K562 (cell line): ENCODE measurements around the gene ZNF426. TPM values are rescaled to one million over a fixed set of nuclear protein-coding genes. Genes with fewer than 3 reads are reported as not detected.

Experiments
- ATAC-seq: fragments of 200-7000 bp; cut with Tn5 transposase; 3 replicates; pipeline ENCODE4 v1.9.1; 2020; ENCODE audit warnings: moderate library complexity
- BruUV-seq: library from RNA; stranded (reverse); fragments of 400-500 nt; replicated peaks from 2 replicates; lab custom pipeline; 2021; lab: Mats Ljungman, UMichigan
- CTCF ChIA-PET: fragments of 300-600 bp; formaldehyde crosslinking; extraction: SDS; loops from one replicate; lab custom pipeline; 2021; ENCODE audit warnings: low intra/inter-chr PET ratio; lab: Yijun Ruan, JAX
- POLR2A ChIA-PET: fragments of 300-600, 350-650 bp; sonication (Branson Sonifier 250); formaldehyde crosslinking; extraction: SDS; loops from one replicate; lab custom pipeline; 2021; ENCODE audit warnings: antibody characterized with exemption, inconsistent platforms; lab: Yijun Ruan, JAX
- DNase-seq, 4 experiments: peaks; one replicate each; pipeline versions ENCODE4 v3.0.0 to v3.0.0-alpha.2; 2011 to 2018; ENCODE audit warnings: low spot score in 3 of 4, mixed read lengths in 3 of 4; ENCODE audit errors: extremely low read depth in 1 of 4
- FAIRE-seq: peaks from 2 replicates; lab custom pipeline; 2011; peaks lifted over from hg19 to GRCh38; lab: Jason Lieb, UNC
- H2AFZ ChIP-seq: 2 replicates; pipeline ENCODE4 v1.6.0; 2011; ENCODE audit warnings: low read depth, low read length, control low read depth, inconsistent platforms
- H3K27ac ChIP-seq: fragments of 200-600 bp; 3 replicates; pipeline ENCODE4 v1.8.0; 2011; ENCODE audit warnings: low read depth, mild to moderate bottlenecking, control low read depth, inconsistent platforms, low read length, moderate library complexity, mixed read lengths; ENCODE audit errors: extremely low read depth
- H3K27me3 ChIP-seq, 2 experiments: fragments of 300-600 bp in 1 of 2; 2 replicates in 1 of 2; 3 replicates in 1 of 2; pipeline versions ENCODE4 v1.6.0 to v1.8.0; 2011; ENCODE audit warnings: inconsistent platforms in 2 of 2, low read length in 2 of 2, mild to moderate bottlenecking in 1 of 2, mixed read lengths in 1 of 2, moderate library complexity in 1 of 2; ENCODE audit not compliant: control insufficient read depth in 2 of 2, insufficient read depth in 2 of 2
- H3K36me3 ChIP-seq: fragments of 300-600 bp; 3 replicates; pipeline ENCODE4 v1.8.0; 2011; ENCODE audit warnings: mild to moderate bottlenecking, low read length, inconsistent platforms; ENCODE audit not compliant: control insufficient read depth, insufficient read depth
- H3K4me1 ChIP-seq, 2 experiments: fragments of 200-600 bp in 1 of 2; replicated peaks in 1 of 2; 2 replicates in 1 of 2; 3 replicates in 1 of 2; pipeline versions ENCODE4 v1.5.1 to v1.8.0; 2011; ENCODE audit warnings: inconsistent platforms in 2 of 2, low read length in 2 of 2, mild to moderate bottlenecking in 1 of 2, mixed read lengths in 1 of 2, moderate library complexity in 1 of 2; ENCODE audit not compliant: control insufficient read depth in 2 of 2, insufficient read depth in 2 of 2
- H3K4me2 ChIP-seq: 2 replicates; pipeline ENCODE4 v1.6.1; 2011; ENCODE audit warnings: low read length, control low read depth, inconsistent platforms, mixed read lengths; ENCODE audit not compliant: insufficient read depth
- H3K4me3 ChIP-seq: fragments of 200-600 bp; sonication (generic), shearing (Covaris generic); 2 replicates; pipeline ENCODE4 v1.5.1; 2016; ENCODE audit warnings: control low read depth, inconsistent platforms
- H3K79me2 ChIP-seq: fragments of 200-600 bp; 3 replicates; pipeline ENCODE4 v1.8.0; 2011; ENCODE audit warnings: low read length, inconsistent platforms; ENCODE audit not compliant: control insufficient read depth, insufficient read depth
- H3K9ac ChIP-seq, 2 experiments: 2 replicates each; pipeline versions ENCODE4 v1.6.0 to v1.6.1; 2011; ENCODE audit warnings: low read depth in 2 of 2, low read length in 2 of 2, control low read depth in 1 of 2, inconsistent platforms in 1 of 2, mild to moderate bottlenecking in 1 of 2, mixed read lengths in 1 of 2; ENCODE audit not compliant: insufficient read depth in 1 of 2
- H3K9me1 ChIP-seq: one replicate; pipeline ENCODE4 v1.6.0; 2011; ENCODE audit warnings: inconsistent platforms, mild to moderate bottlenecking, low read length, moderate library complexity; ENCODE audit not compliant: control insufficient read depth, insufficient read depth
- H3K9me3 ChIP-seq: replicated peaks from 2 replicates; pipeline ENCODE4 v1.5.1; 2011; ENCODE audit warnings: low read depth, low read length, inconsistent platforms; ENCODE audit not compliant: control insufficient read depth, insufficient read depth
- H4K20me1 ChIP-seq: replicated peaks from 2 replicates; pipeline ENCODE4 v1.6.1; 2011; ENCODE audit warnings: low read length, inconsistent platforms, mixed read lengths; ENCODE audit not compliant: control insufficient read depth, insufficient read depth
- ATF1 ChIP-seq, 2 experiments: fragments of 450-650 bp in 1 of 2; IDR thresholded peaks; 2 replicates each; pipeline ENCODE4 v1.6.1; 2016; ENCODE audit warnings: missing compliant biosample characterization in 1 of 2, missing genetic modification characterization in 1 of 2
- CHD7 ChIP-seq: fragments of 200-600 bp; sonication (generic); IDR thresholded peaks from one replicate; pipeline ENCODE4 v1.6.1; 2012; ENCODE audit warnings: mild to moderate bottlenecking, low read depth, low read length, inconsistent platforms
- FOXJ3 ChIP-seq: sonication (generic); formaldehyde crosslinking; IDR thresholded peaks from 2 replicates; pipeline ENCODE4 v1.4.0; 2020; ENCODE audit warnings: mild to moderate bottlenecking, missing genetic modification reagents
- NFXL1 ChIP-seq: fragments of 450-650 bp; formaldehyde crosslinking; IDR thresholded peaks from 2 replicates; pipeline ENCODE4 v1.4.0; 2021; ENCODE audit warnings: mild to moderate bottlenecking
- SMARCB1 ChIP-seq: IDR thresholded peaks from 2 replicates; pipeline ENCODE4 v1.6.1; 2011; ENCODE audit warnings: improper control_type of control experiment, low read depth; ENCODE audit not compliant: insufficient read length
- VEZF1 ChIP-seq: fragments of 200-800 bp; sonication (Bioruptor generic); IDR thresholded peaks from 2 replicates; pipeline ENCODE4 v1.6.1; 2017; ENCODE audit warnings: missing genetic modification characterization, missing compliant biosample characterization
- ZNF512 ChIP-seq: IDR thresholded peaks from 2 replicates; pipeline ENCODE4 v1.6.1; 2016; ENCODE audit warnings: missing genetic modification characterization, missing compliant biosample characterization
- WGBS: fragments of 100-300 bp; shearing (Covaris generic); methylation state at CpG from one replicate; pipeline ENCODE4 v1.1.6; 2016; ENCODE audit warnings: low coverage, mixed read lengths; ENCODE audit not compliant: insufficient coverage; ENCODE audit errors: missing lambda C conversion rate; 5-methylcytosine and 5-hydroxymethylcytosine counted together
- in situ Hi-C: fragments of 300-500 bp; cut with MboI; formaldehyde crosslinking; loops from 4 replicates; pipeline ENCODE4 v1.15.0; 2018; ENCODE audit warnings: inconsistent platforms, mixed read lengths
- intact Hi-C: fragments of 100-400 bp; cut with micrococcal nuclease; formaldehyde crosslinking; loops from 2 replicates; pipeline ENCODE4 v1.14.2; 2022
- polyA plus RNA-seq, 8 experiments: library from polyadenylated mRNA; depleted of rRNA in 4 of 8; stranded (reverse) in 5 of 8; unstranded in 3 of 8; fragments of >200 nt; fragmentation: Nextera tagmentation in 2 of 8; fragmentation: Illumina TruSeq in 1 of 8; extraction: Ambion mirVana in 2 of 8; extraction: Trizol in 1 of 8; gene quantifications; 2 replicates each; pipeline versions ENCODE4 v1.2.1 to v1.2.3, GENCODE V29; 2011 to 2014; ENCODE audit warnings: inconsistent platforms in 1 of 8, missing spikeins in 1 of 8
- total RNA-seq, 7 experiments: library from RNA; depleted of rRNA in 6 of 7; stranded (reverse); fragments of >200 nt in 6 of 7; fragmentation: Illumina TruSeq in 2 of 7; extraction: Trizol in 2 of 7; gene quantifications; 2 replicates each; pipeline versions ENCODE4 v1.2.1 to v1.2.3, GENCODE V29; 2011 to 2021; ENCODE audit warnings: low replicate concordance in 1 of 7

ZNF426 gene
- total and polyA plus RNA-seq, 9 of the 15 experiments (the other 6 are each of a cell fraction or from before 2014, with no cell fraction given) = 3.2 to 14.3 (median 6.9) TPM

- WGBS = 0% methylated on average over 3 of the region's 3 CpGs
- Histone ChIP-seq H4K20me1 (no peaks in the 10 kb centered on the region), H3K9me3 (no peaks in the 10 kb centered on the region), H3K4me2 (no peak overlapping the region), H3K9ac (no peak overlapping the region), H3K79me2 (no peaks in the 10 kb centered on the region), H3K36me3 (no peaks in the 10 kb centered on the region), H3K27me3 (no peaks in the 10 kb centered on the region), H3K4me3 (no peak overlapping the region), H2AFZ (no peak overlapping the region), H3K27ac (no peak overlapping the region), H3K9me1 (no peaks in the 10 kb centered on the region), H3K4me1 (no peaks in the 10 kb centered on the region)
- DNase-seq (no peak), ATAC-seq (no peak), FAIRE-seq (no peak)
- intact Hi-C loops (no loop called here), in situ Hi-C loops (no loop called here)
- CTCF ChIA-PET = no interaction called here
- BruUV-seq = no TSS peak
- POLR2A ChIA-PET = no interaction called here
- TF ChIP-seq SMARCB1 = no peak
- no peak for TF ChIP-seq FOXJ3 (CRISPR knock-in tag)
- TF ChIP-seq NFXL1 (CRISPR knock-in tag) = no peak
- TF ChIP-seq ZNF512 (tag) = no peak
- no peak for TF ChIP-seq ATF1 (CRISPR knock-in tag; IDR thresholded peaks at IDR 0.05)
- no peak for TF ChIP-seq ATF1 (tag; IDR thresholded peaks at IDR 0.05)
- TF ChIP-seq CHD7 = no peak
- TF ChIP-seq VEZF1 (CRISPR knock-in tag) = no peak
Measured at GRCh38 chr19:9507285-9507684, 31.2 kb downstream of the ZNF426 start.
